H1 (cell line): ENCODE data around the gene RNFT2. TPM values are rescaled to one million over a fixed set of nuclear protein-coding genes. Genes with fewer than 3 reads are reported as not detected.

Source experiments
- CTCF ChIA-PET: fragments of 300-600 bp; sonication (Branson Sonifier 250); formaldehyde crosslinking; loops from one replicate; lab custom pipeline; 2021; ENCODE audit not compliant: partially characterized antibody; lab: Charles Lee
- POLR2A ChIA-PET: fragments of 300-600 bp; sonication (Branson Sonifier 250); formaldehyde crosslinking; loops from one replicate; lab custom pipeline; 2021; ENCODE audit warnings: inconsistent platforms; ENCODE audit not compliant: partially characterized antibody; lab: Charles Lee
- DNase-seq, 2 experiments: peaks; one replicate each; pipeline versions ENCODE4 v3.0.0 to v3.0.0-alpha.2; 2010 to 2022; ENCODE audit warnings: low spot score in 2 of 2, low read depth in 1 of 2, mixed read lengths in 1 of 2
- FAIRE-seq: peaks from 2 replicates; lab custom pipeline; 2011; peaks lifted over from hg19 to GRCh38; lab: Jason Lieb, UNC
- H2AFZ ChIP-seq: 2 replicates; pipeline ENCODE4 v1.8.1; 2012; ENCODE audit warnings: low read length, inconsistent platforms
- H2AK5ac ChIP-seq: 2 replicates; pipeline ENCODE4 v1.6.1; 2013; ENCODE audit warnings: low read depth, low read length
- H2BK120ac ChIP-seq: replicated peaks from 2 replicates; pipeline ENCODE3; 2013; ENCODE audit warnings: low read depth, low read length, inconsistent platforms
- H2BK12ac ChIP-seq: 2 replicates; pipeline ENCODE4 v1.6.1; 2013; ENCODE audit warnings: low read depth, low read length
- H2BK15ac ChIP-seq: 2 replicates; pipeline ENCODE4 v1.6.1; 2013; ENCODE audit warnings: low read length
- H2BK20ac ChIP-seq: 2 replicates; pipeline ENCODE4 v1.6.1; 2013; ENCODE audit warnings: low read length
- H2BK5ac ChIP-seq: 2 replicates; pipeline ENCODE4 v1.6.1; 2013; ENCODE audit warnings: low read depth, low read length
- H3K14ac ChIP-seq: 2 replicates; pipeline ENCODE4 v1.6.1; 2013; ENCODE audit warnings: inconsistent platforms; ENCODE audit not compliant: insufficient read length
- H3K18ac ChIP-seq: 2 replicates; pipeline ENCODE4 v1.6.1; 2013; ENCODE audit warnings: low read length; ENCODE audit errors: extremely low read depth
- H3K23ac ChIP-seq: 2 replicates; pipeline ENCODE4 v1.6.1; 2013; ENCODE audit warnings: inconsistent platforms; ENCODE audit not compliant: insufficient read length
- H3K23me2 ChIP-seq: 2 replicates; pipeline ENCODE4 v1.6.1; 2013; ENCODE audit warnings: low read depth, low read length
- H3K27ac ChIP-seq: 2 replicates; pipeline ENCODE4 v1.6.1; 2011; ENCODE audit warnings: low read depth, low read length, inconsistent platforms
- H3K27me3 ChIP-seq, 4 experiments: replicated peaks in 1 of 4; 1 replicate in 1 of 4; 2 replicates in 3 of 4; pipeline versions ENCODE4 v1.6.1 to v1.8.1; 2011 to 2013; ENCODE audit warnings: low read length in 3 of 4, mild to moderate bottlenecking in 3 of 4, inconsistent platforms in 2 of 4, mixed read lengths in 2 of 4, moderate library complexity in 1 of 4; ENCODE audit not compliant: control insufficient read depth in 3 of 4, insufficient read depth in 3 of 4; ENCODE audit errors: extremely low read depth in 1 of 4
- H3K36me3 ChIP-seq, 4 experiments: 2 replicates each; pipeline versions ENCODE4 v1.6.1 to v1.8.1; 2011 to 2013; ENCODE audit warnings: mild to moderate bottlenecking in 4 of 4, low read length in 3 of 4, moderate library complexity in 2 of 4, control low read depth in 1 of 4, inconsistent platforms in 1 of 4; ENCODE audit not compliant: insufficient read depth in 4 of 4, control insufficient read depth in 2 of 4
- H3K4ac ChIP-seq: replicated peaks from 2 replicates; pipeline ENCODE3; 2013; ENCODE audit warnings: low read length, low read depth, mixed read lengths, inconsistent platforms; ENCODE audit not compliant: insufficient read length
- H3K4me1 ChIP-seq, 4 experiments: replicated peaks in 1 of 4; 1 replicate in 1 of 4; 2 replicates in 3 of 4; pipeline versions ENCODE4 v1.6.1 to v1.8.1; 2011 to 2013; ENCODE audit warnings: low read length in 3 of 4, inconsistent platforms in 2 of 4, mixed read lengths in 1 of 4; ENCODE audit not compliant: insufficient read depth in 4 of 4, control insufficient read depth in 3 of 4
- H3K4me2 ChIP-seq, 2 experiments: 2 replicates each; pipeline versions ENCODE4 v1.6.1 to v1.8.1; 2011 to 2013; ENCODE audit warnings: low read depth in 2 of 2, low read length in 2 of 2, control low read depth in 1 of 2, inconsistent platforms in 1 of 2, mild to moderate bottlenecking in 1 of 2; ENCODE audit not compliant: insufficient read depth in 1 of 2
- H3K4me3 ChIP-seq, 4 experiments: fragments of 200-600, 300-600 bp in 1 of 4; sonication (generic), shearing (Covaris generic), sonication (Bioruptor Twin) in 1 of 4; 2 replicates each; pipeline versions ENCODE4 v1.5.1 to v1.8.1; 2011 to 2016; ENCODE audit warnings: low read length in 4 of 4, low read depth in 3 of 4, control low read depth in 2 of 4, inconsistent platforms in 2 of 4, mild to moderate bottlenecking in 2 of 4, mixed read lengths in 1 of 4, moderate library complexity in 1 of 4; ENCODE audit not compliant: insufficient read depth in 2 of 4; ENCODE audit errors: extremely low read depth in 1 of 4
- H3K56ac ChIP-seq: replicated peaks from 2 replicates; pipeline ENCODE3; 2013; ENCODE audit warnings: low read depth, mild to moderate bottlenecking, mixed read lengths, low read length, inconsistent platforms; ENCODE audit not compliant: insufficient read length
- H3K79me1 ChIP-seq: 2 replicates; pipeline ENCODE4 v1.6.1; 2013; ENCODE audit warnings: low read depth, low read length, control low read depth
- H3K79me2 ChIP-seq, 2 experiments: 2 replicates each; pipeline versions ENCODE4 v1.6.1 to v1.8.1; 2012 to 2013; ENCODE audit warnings: low read length in 2 of 2, mild to moderate bottlenecking in 2 of 2, inconsistent platforms in 1 of 2; ENCODE audit not compliant: insufficient read depth in 2 of 2, control insufficient read depth in 1 of 2
- H3K9ac ChIP-seq, 4 experiments: replicated peaks in 1 of 4; 1 replicate in 1 of 4; 2 replicates in 3 of 4; pipeline versions ENCODE4 v1.6.1 to v1.8.1; 2011 to 2013; ENCODE audit warnings: low read depth in 3 of 4, low read length in 3 of 4, control low read depth in 2 of 4, mild to moderate bottlenecking in 2 of 4, moderate library complexity in 2 of 4, inconsistent platforms in 1 of 4; ENCODE audit errors: extremely low read depth in 1 of 4
- H3K9me3 ChIP-seq, 2 experiments: 2 replicates each; pipeline versions ENCODE4 v1.6.1 to v1.8.1; 2012 to 2013; ENCODE audit warnings: mild to moderate bottlenecking in 2 of 2, moderate library complexity in 2 of 2, control low read depth in 1 of 2, inconsistent platforms in 1 of 2, low read depth in 1 of 2, low read length in 1 of 2, mixed read lengths in 1 of 2; ENCODE audit not compliant: insufficient read depth in 2 of 2
- H4K20me1 ChIP-seq, 2 experiments: replicated peaks in 1 of 2; 2 replicates each; pipeline versions ENCODE3 to v1.8.1; 2011 to 2013; ENCODE audit warnings: inconsistent platforms in 2 of 2, low read length in 2 of 2, mild to moderate bottlenecking in 1 of 2; ENCODE audit not compliant: insufficient read depth in 2 of 2, control insufficient read depth in 1 of 2
- H4K5ac ChIP-seq: 2 replicates; pipeline ENCODE4 v1.6.1; 2013; ENCODE audit warnings: low read length, low read depth, mixed read lengths, inconsistent platforms; ENCODE audit not compliant: insufficient read length
- H4K8ac ChIP-seq: 2 replicates; pipeline ENCODE4 v1.8.0; 2013; ENCODE audit warnings: mild to moderate bottlenecking, moderate library complexity, low read length, inconsistent platforms; ENCODE audit not compliant: insufficient read depth; ENCODE audit errors: extremely low read depth
- H4K91ac ChIP-seq: replicated peaks from 2 replicates; pipeline ENCODE3; 2013; ENCODE audit warnings: low read length, mixed read lengths, inconsistent platforms; ENCODE audit not compliant: insufficient read length
- BACH1 ChIP-seq: IDR thresholded peaks from 2 replicates; pipeline ENCODE4 v1.6.1; 2012; ENCODE audit warnings: low read length, improper control_type of control experiment
- CHD1 ChIP-seq: IDR thresholded peaks from 2 replicates; pipeline ENCODE4 v1.6.1; 2012; ENCODE audit warnings: low read depth, low read length, improper control_type of control experiment
- EGR1 ChIP-seq: IDR thresholded peaks from 2 replicates; pipeline ENCODE4 v1.6.1; 2011; ENCODE audit warnings: low read depth, low read length, borderline replicate concordance
- EP300 ChIP-seq, 2 experiments: IDR thresholded peaks; 1 replicate in 1 of 2; 2 replicates in 1 of 2; pipeline ENCODE4 v1.6.1; 2011 to 2012; ENCODE audit warnings: low read depth in 2 of 2, low read length in 2 of 2, mild to moderate bottlenecking in 2 of 2, borderline replicate concordance in 1 of 2, inconsistent platforms in 1 of 2, moderate library complexity in 1 of 2
- GTF2F1 ChIP-seq: IDR thresholded peaks from 2 replicates; pipeline ENCODE4 v1.6.1; 2012; ENCODE audit warnings: low read depth, low read length, improper control_type of control experiment, borderline replicate concordance
- HDAC6 ChIP-seq: IDR thresholded peaks from one replicate; pipeline ENCODE4 v1.7.1; 2012; ENCODE audit warnings: low read depth, mild to moderate bottlenecking, inconsistent platforms, low read length, moderate library complexity
- KDM5A ChIP-seq: fragments of 200-600 bp; IDR thresholded peaks from 2 replicates; pipeline ENCODE4 v1.7.1; 2012; ENCODE audit warnings: mild to moderate bottlenecking, low read length, inconsistent platforms, mixed read lengths
- PHF8 ChIP-seq: fragments of 200-600 bp; sonication (generic); conservative IDR thresholded peaks from 2 replicates; pipeline ENCODE4 v1.7.1; 2012; ENCODE audit warnings: low read depth, mild to moderate bottlenecking, inconsistent platforms, low read length, moderate library complexity
- RNF2 ChIP-seq: fragments of 200-900, 300-1000 bp; sonication (generic); IDR thresholded peaks from 2 replicates; pipeline ENCODE4 v1.7.1; 2016; ENCODE audit warnings: borderline replicate concordance, low read depth, mild to moderate bottlenecking, antibody characterized with exemption, low read length; ENCODE audit not compliant: poor library complexity, severe bottlenecking; ENCODE audit errors: missing control alignments
- RXRA ChIP-seq: IDR thresholded peaks from 2 replicates; pipeline ENCODE4 v1.6.1; 2011; ENCODE audit warnings: low read depth, mild to moderate bottlenecking, low read length, moderate library complexity; ENCODE audit not compliant: insufficient read depth
- SIX5 ChIP-seq: IDR thresholded peaks from 2 replicates; pipeline ENCODE4 v1.6.1; 2011; ENCODE audit warnings: mild to moderate bottlenecking, low read depth, low read length
- SP4 ChIP-seq: IDR thresholded peaks from 2 replicates; pipeline ENCODE4 v1.6.1; 2012; ENCODE audit warnings: low read length, inconsistent platforms
- TAF1 ChIP-seq: IDR thresholded peaks from 2 replicates; pipeline ENCODE4 v1.6.1; 2011; ENCODE audit warnings: mild to moderate bottlenecking, low read depth, low read length
- TAF7 ChIP-seq: optimal IDR thresholded peaks from 2 replicates; pipeline ENCODE3; 2011; ENCODE audit warnings: low read depth, mild to moderate bottlenecking, inconsistent platforms, low read length, moderate library complexity, borderline replicate concordance
- TCF12 ChIP-seq: IDR thresholded peaks from 2 replicates; pipeline ENCODE4 v1.6.1; 2011; ENCODE audit warnings: low read depth, mild to moderate bottlenecking, low read length
- WGBS, 2 experiments: shearing (Covaris generic) in 1 of 2; methylation state at CpG; one replicate each; pipeline versions ENCODE4 v1.1.6 to v1.1.7; 2013 to 2015; ENCODE audit warnings: low lambda C conversion rate in 2 of 2, mixed read lengths in 2 of 2, inconsistent platforms in 1 of 2, low coverage in 1 of 2, missing lambda C conversion rate in 1 of 2; ENCODE audit not compliant: insufficient replicate concordance in 2 of 2, insufficient coverage in 1 of 2, insufficient read length in 1 of 2; ENCODE audit errors: extremely low coverage in 1 of 2, missing lambda C conversion rate in 1 of 2; 5-methylcytosine and 5-hydroxymethylcytosine counted together
- polyA plus RNA-seq, 7 experiments: library from polyadenylated mRNA; depleted of rRNA in 3 of 7; stranded (reverse) in 5 of 7; unstranded in 2 of 7; fragments of >200 nt in 5 of 7; fragments of 200-250 nt in 2 of 7; gene quantifications; 1 replicate in 5 of 7; 2 replicates in 1 of 7; 4 replicates in 1 of 7; pipeline versions ENCODE4 v1.2.1 to v1.2.3, GENCODE V29; 2011 to 2013; ENCODE audit warnings: missing spikeins in 2 of 7, mixed read lengths in 2 of 7
- total RNA-seq: library from RNA; stranded (reverse); fragmentation: NEBNext Ultra II Directional; extraction: Animal tissue kit (Norgen Biotek cat#: 25700); gene quantifications from 2 replicates; pipeline ENCODE4 v1.2.1, GENCODE V29; 2021

RNFT2 gene
- total and polyA plus RNA-seq, 2 of the 8 experiments (the other 6 are each of a cell fraction or from before 2014, with no cell fraction given), result 14.2 to 33.1 TPM

DNA sequence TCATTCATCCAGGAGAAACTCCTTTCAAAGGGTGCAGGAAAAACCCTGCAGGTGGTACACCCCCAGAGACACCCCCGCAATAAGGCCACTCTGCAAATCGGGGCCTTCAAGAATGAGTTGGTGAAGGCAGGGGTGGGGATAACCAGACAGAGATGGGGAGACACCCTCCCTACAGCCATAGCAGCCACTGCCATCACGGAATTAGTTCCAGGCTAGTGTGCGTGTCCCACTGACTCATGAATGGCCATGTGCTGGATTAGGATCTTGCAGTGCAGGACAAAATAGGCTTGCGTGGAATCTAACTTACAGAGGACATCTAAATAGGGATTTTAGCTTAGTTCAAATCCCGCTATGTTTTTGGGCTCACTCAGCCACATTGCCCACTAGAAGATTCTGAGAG lies 38.0 kb upstream of the RNFT2 start:
- 89% methylated on average over 6 of the region's 6 CpGs; no CpG with 5 or more reads in 1 of the 2 experiments for WGBS, 2 experiments
- TF ChIP-seq RNF2 (no peak), KDM5A (no peak), CHD1 (no peak), HDAC6 (no peak), TAF7 (no peak), TCF12 (no peak), TAF1 (no peak), SP4 (no peak), GTF2F1 (no peak), RXRA (no peak), BACH1 (no peak), EGR1 (no peak), EP300 (IDR thresholded peaks at IDR 0.05; ENCODE audit: borderline replicate concordance in 1 of 2, low read depth in 2 of 2, low read length in 2 of 2) (no peak), PHF8 (no peak), SIX5 (no peak)
- no peak overlapping the region for H3K4ac ChIP-seq

More for the DNA sequence above, 38.0 kb upstream of the RNFT2 start:
- CTCF ChIA-PET, result interaction anchor here (0.6 to 2.2 kb wide), 5 partner anchors 9 to 420 kb away, joined by 3 to 8 read pairs (median 5); no protein-coding TSS in a partner anchor
- no peaks in the 10 kb centered on the region for H3K27me3 ChIP-seq
- H2BK120ac ChIP-seq, result no peak overlapping the region
- no peaks in the 10 kb centered on the region for H3K36me3 ChIP-seq
- H3K27ac ChIP-seq, result no peak overlapping the region
- no peak overlapping the region for H2AK5ac ChIP-seq
- H3K4me3 ChIP-seq, result no peak overlapping the region
- H4K5ac ChIP-seq, result no peak overlapping the region
- H3K4me1 ChIP-seq, result no peaks in the 10 kb centered on the region
- no peak overlapping the region for H3K18ac ChIP-seq
- no peak overlapping the region for H3K4me2 ChIP-seq
- H2AFZ ChIP-seq, result no peak overlapping the region
- POLR2A ChIA-PET, result interaction anchor here (0.6 kb wide), 1 partner anchor 26 kb away, joined by 3 read pairs; no protein-coding TSS in a partner anchor
- H4K8ac ChIP-seq, result no peak overlapping the region
- H3K9me3 ChIP-seq, result no peaks in the 10 kb centered on the region
- no peak overlapping the region for H3K14ac ChIP-seq
- FAIRE-seq (no peak), DNase-seq (no peak)
- H3K79me1 ChIP-seq, result no peaks in the 10 kb centered on the region
- no peak overlapping the region; the same call in 1 of the 2 replicates for H2BK12ac ChIP-seq
- H4K20me1 ChIP-seq, result no peaks in the 10 kb centered on the region
- H3K56ac ChIP-seq, result no peak overlapping the region
- H2BK5ac ChIP-seq, result no peak overlapping the region
- no peak overlapping the region for H3K23ac ChIP-seq
- no peak overlapping the region for H4K91ac ChIP-seq
- no peak overlapping the region for H2BK15ac ChIP-seq
- no peaks in the 10 kb centered on the region for H3K79me2 ChIP-seq
- no peak overlapping the region for H3K9ac ChIP-seq
- no peak overlapping the region for H2BK20ac ChIP-seq
- no peaks in the 10 kb centered on the region for H3K23me2 ChIP-seq
